ENCODE data around the gene SEL1L3. TPM values are rescaled to one million over a fixed set of nuclear protein-coding genes. Genes with fewer than 3 reads are reported as not detected.

SEL1L3 gene
- total and polyA plus RNA-seq, 2 of the 13 experiments (the other 11 are each of a cell fraction or from before 2014, with no cell fraction given), result 0.28 to 1.1 TPM

- no peak for TF ChIP-seq ZNF362 (CRISPR knock-in tag; IDR thresholded peaks at IDR 0.05; ENCODE audit: borderline replicate concordance)
- TF ChIP-seq CENPT (CRISPR knock-in tag; IDR thresholded peaks at IDR 0.05; ENCODE audit: low read depth), result no peak
- no peak for TF ChIP-seq KLF16 (CRISPR knock-in tag; IDR thresholded peaks at IDR 0.05)
- no peak for TF ChIP-seq THAP8 (CRISPR knock-in tag; IDR thresholded peaks at IDR 0.05; ENCODE audit: borderline replicate concordance)
Measured at GRCh38 chr4:25884031-25884782, 21.4 kb upstream of the SEL1L3 start (continued).

- Histone ChIP-seq H3K4me3 (replicated peaks in 1 of 3; ENCODE audit: insufficient read depth in 1 of 3, low read depth in 2 of 3, low read length in 3 of 3) (no peak overlapping the region), H2AFZ (ENCODE audit: low read length) (no peak overlapping the region), H3K27me3 (ENCODE audit: control insufficient read depth in 1 of 2, insufficient read depth in 2 of 2, low read length in 2 of 2) (peaks cover 0 to 3% of the 10 kb centered on the region in 2 experiments; a peak in 1 of 5 replicates), H3K4me1 (ENCODE audit: insufficient read depth, low read length) (no peaks in the 10 kb centered on the region), H3K27ac (ENCODE audit: extremely low read length, insufficient read depth, low read length) (no peak overlapping the region), H3K79me2 (ENCODE audit: insufficient read depth, low read length) (no peaks in the 10 kb centered on the region), H3K9me3 (ENCODE audit: low read length) (no peaks in the 10 kb centered on the region), H3K4me2 (ENCODE audit: low read depth, low read length) (no peak overlapping the region), H3K36me3 (replicated peaks in 1 of 2; ENCODE audit: control insufficient read depth in 1 of 2, insufficient read depth in 2 of 2, low read length in 2 of 2) (no peaks in the 10 kb centered on the region), H3K9ac (ENCODE audit: insufficient read depth, low read depth, low read length) (no peak overlapping the region), H4K20me1 (ENCODE audit: insufficient read depth, low read length) (no peaks in the 10 kb centered on the region)
- ATAC-seq (no peak), DNase-seq (ENCODE audit: low spot score) (no peak), FAIRE-seq (no peak)
- no TSS peak for BruUV-seq (replicated peaks)
- ChIA-PET CTCF (ENCODE audit: low intra/inter-chr PET ratio, low total read pairs) (no interaction called here), POLR2A (no interaction called here)
- intact Hi-C loops (cut with micrococcal nuclease; ENCODE audit: unreplicated experiment), result no loop called here
- in situ Hi-C loops (cut with HindIII; ENCODE audit: extremely low pct_ligation_motif_present, low pct_unique_long_range_greater_than_20kb), result no loop called here
- 4% methylated on average over 2 of the region's 2 CpGs for WGBS (ENCODE audit: low lambda C conversion rate)
- TF ChIP-seq HOMEZ (CRISPR knock-in tag; IDR thresholded peaks at IDR 0.05; ENCODE audit: low read depth), result no peak
- TF ChIP-seq ZNF746 (CRISPR knock-in tag; IDR thresholded peaks at IDR 0.05), result no peak
- TF ChIP-seq TCF7L2 (IDR thresholded peaks at IDR 0.05; ENCODE audit: low read depth, low read length), result no peak
- no peak for TF ChIP-seq MLLT10 (CRISPR knock-in tag; IDR thresholded peaks at IDR 0.05)
- TF ChIP-seq ZNF619 (CRISPR knock-in tag; IDR thresholded peaks at IDR 0.05), result no peak
- no peak for TF ChIP-seq SMYD3 (CRISPR knock-in tag; IDR thresholded peaks at IDR 0.05)
- no peak for TF ChIP-seq ZNF614 (CRISPR knock-in tag; IDR thresholded peaks at IDR 0.05; ENCODE audit: borderline replicate concordance)
- TF ChIP-seq ZNF501 (CRISPR knock-in tag; IDR thresholded peaks at IDR 0.05), result no peak
Measured at GRCh38 chr4:25883565-25883964, 20.8 kb upstream of the SEL1L3 start.

All from HepG2 (cell line).